Bronchial epithelial cell (primary cell): ENCODE measurements around the gene AFP. TPM values are rescaled to one million over a fixed set of nuclear protein-coding genes. Genes with fewer than 3 reads are reported as not detected.

Experiments
- DNase-seq: peaks from one replicate; pipeline ENCODE4 v3.0.0-alpha.2; 2010; ENCODE audit warnings: low read depth
- FAIRE-seq: peaks from 2 replicates; lab custom pipeline; 2011; peaks lifted over from hg19 to GRCh38; lab: Jason Lieb, UNC
- H3K27me3 ChIP-seq: 2 replicates; pipeline ENCODE4 v1.5.1; 2011; ENCODE audit warnings: low read length; ENCODE audit not compliant: control insufficient read depth, insufficient read depth
- H3K36me3 ChIP-seq: 2 replicates; pipeline ENCODE4 v1.5.1; 2011; ENCODE audit warnings: low read length; ENCODE audit not compliant: control insufficient read depth, insufficient read depth
- H3K4me3 ChIP-seq: 2 replicates; pipeline ENCODE4 v1.5.1; 2011; ENCODE audit warnings: mild to moderate bottlenecking, low read depth, low read length, control low read depth
- CTCF ChIP-seq: IDR thresholded peaks from 2 replicates; pipeline ENCODE4 v1.5.1; 2011; ENCODE audit warnings: mild to moderate bottlenecking, moderate library complexity, low read length, control low read depth, inconsistent platforms; ENCODE audit not compliant: insufficient read depth, severe bottlenecking
- total RNA-seq: library from RNA; depleted of rRNA; stranded (reverse); fragments of >200 nt; gene quantifications from 2 replicates; pipeline ENCODE4 v1.2.1, GENCODE V29; 2014

AFP gene
- total RNA-seq, 1 donor from 2014 or later, result not detected

DNA sequence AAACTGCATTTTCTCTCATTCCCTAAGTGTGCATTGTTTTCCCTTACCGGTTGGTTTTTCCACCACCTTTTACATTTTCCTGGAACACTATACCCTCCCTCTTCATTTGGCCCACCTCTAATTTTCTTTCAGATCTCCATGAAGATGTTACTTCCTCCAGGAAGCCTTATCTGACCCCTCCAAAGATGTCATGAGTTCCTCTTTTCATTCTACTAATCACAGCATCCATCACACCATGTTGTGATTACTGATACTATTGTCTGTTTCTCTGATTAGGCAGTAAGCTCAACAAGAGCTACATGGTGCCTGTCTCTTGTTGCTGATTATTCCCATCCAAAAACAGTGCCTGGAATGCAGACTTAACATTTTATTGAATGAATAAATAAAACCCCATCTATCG is 2.9 kb upstream of the AFP start:
- no peak for TF ChIP-seq CTCF

GRCh38 chr4:73434311-73434710 is 1.7 kb upstream of the AFP start:
- DNase-seq (peak; percentile 48), FAIRE-seq (no peak)
- Histone ChIP-seq H3K36me3 (no peaks in the 10 kb centered on the region), H3K27me3 (no peaks in the 10 kb centered on the region), H3K4me3 (no peak overlapping the region)
- TF ChIP-seq CTCF, result peak; percentile 44

More for the DNA sequence above, 2.9 kb upstream of the AFP start:
- H3K27me3 ChIP-seq, result no peaks in the 10 kb centered on the region
- no peak for DNase-seq
- H3K4me3 ChIP-seq, result no peak overlapping the region
- FAIRE-seq, result no peak
- no peaks in the 10 kb centered on the region for H3K36me3 ChIP-seq

DNA sequence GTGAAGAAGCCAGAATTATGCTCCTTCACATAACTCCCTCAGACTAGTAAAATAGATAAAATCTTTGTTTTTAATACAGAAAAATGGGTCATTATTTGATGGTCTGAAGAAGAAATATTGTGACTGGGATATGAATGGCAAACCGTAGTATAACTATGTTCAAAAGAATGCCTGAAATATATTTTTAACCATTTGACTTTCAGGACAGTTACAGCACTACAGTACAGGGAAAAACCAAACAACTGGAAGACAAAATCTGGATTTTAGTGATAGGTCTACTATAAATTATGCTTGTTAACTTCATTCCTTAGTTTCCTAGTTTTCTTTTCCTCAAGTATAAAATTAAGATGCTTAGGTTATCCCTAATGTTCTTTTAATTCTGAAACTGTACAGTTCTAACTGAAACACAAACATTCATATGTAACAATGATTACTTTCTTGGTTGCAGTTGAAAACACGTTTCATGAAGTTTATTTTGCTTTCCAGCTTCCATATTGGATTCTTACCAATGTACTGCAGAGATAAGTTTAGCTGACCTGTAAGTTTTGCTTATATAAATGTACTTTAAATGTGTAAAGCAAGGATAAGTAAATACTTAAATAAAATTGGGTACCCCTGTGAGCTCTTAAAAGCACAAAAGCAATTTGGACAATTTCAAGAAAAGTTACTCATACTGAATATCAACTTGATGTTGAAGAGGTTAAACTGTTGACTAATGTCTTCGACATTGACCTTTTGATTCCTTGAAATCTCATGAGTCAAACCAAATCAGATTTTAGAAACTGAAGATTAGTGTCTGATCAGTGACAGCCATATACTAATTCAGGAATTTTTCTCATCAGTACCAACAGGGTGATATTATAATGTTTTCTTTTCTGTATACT is 895 bp downstream of the AFP start:
- FAIRE-seq (no peak), DNase-seq (no peak)
- TF ChIP-seq CTCF, result no peak
- Histone ChIP-seq H3K36me3 (no peaks in the 10 kb centered on the region), H3K27me3 (no peaks in the 10 kb centered on the region), H3K4me3 (no peak overlapping the region)

DNA sequence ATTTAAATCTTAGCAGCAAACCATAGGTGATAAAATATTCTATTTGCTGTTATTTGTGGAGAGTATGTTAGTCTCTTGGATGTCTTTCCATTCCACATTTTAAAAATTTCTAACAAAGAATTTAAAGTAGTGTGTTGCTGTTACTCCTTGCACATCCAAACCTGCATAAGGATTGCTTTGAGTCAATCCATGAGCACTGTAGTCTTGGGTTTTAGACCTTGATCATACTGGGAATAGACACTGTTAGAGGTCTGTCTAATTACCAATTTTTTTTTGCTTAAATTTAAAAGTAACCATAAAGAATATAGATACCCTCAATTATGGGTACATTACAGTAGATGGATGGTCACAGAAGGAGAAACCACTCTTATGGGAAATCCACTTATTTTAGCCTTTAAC is 1.5 kb downstream of the AFP start:
- H3K4me3 ChIP-seq, result no peak overlapping the region
- DNase-seq (no peak), FAIRE-seq (no peak)
- no peaks in the 10 kb centered on the region for H3K27me3 ChIP-seq
- H3K36me3 ChIP-seq, result no peaks in the 10 kb centered on the region
- no peak for TF ChIP-seq CTCF

DNA sequence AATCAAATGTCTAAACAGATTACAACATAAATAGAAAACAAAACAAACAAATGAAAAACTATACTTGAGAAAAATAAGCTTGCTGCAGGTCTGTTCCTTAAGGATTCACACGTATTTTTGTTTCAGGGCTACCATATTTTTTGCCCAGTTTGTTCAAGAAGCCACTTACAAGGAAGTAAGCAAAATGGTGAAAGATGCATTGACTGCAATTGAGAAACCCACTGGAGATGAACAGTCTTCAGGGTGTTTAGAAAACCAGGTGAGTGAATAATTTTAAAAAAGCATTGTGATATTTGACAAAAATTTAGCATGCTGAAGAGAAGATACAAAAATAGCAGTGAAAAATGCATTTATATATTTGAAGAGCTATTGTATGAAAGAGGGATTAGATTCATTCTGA is 2.0 kb downstream of the AFP start:
- no peak for DNase-seq
- no peak for FAIRE-seq
- H3K27me3 ChIP-seq, result peaks cover 1% of the 10 kb centered on the region
- no peaks in the 10 kb centered on the region for H3K36me3 ChIP-seq
- no peak for TF ChIP-seq CTCF
- H3K4me3 ChIP-seq, result no peak overlapping the region
